Lower lobe of right lung (tissue), 2 donors: ENCODE measurements around the gene HIPK2. TPM values are rescaled to one million over a fixed set of nuclear protein-coding genes. Genes with fewer than 3 reads are reported as not detected.

Source experiments
- ATAC-seq, 2 donors: fragments of 200-7000 bp; cut with Tn5 transposase; one replicate each; pipeline ENCODE4 v1.9.1; 2020 to 2022; ENCODE audit warnings: mild to moderate bottlenecking in 2 of 2, moderate library complexity in 2 of 2
- DNase-seq: peaks from one replicate; pipeline ENCODE4 v3.0.0-alpha.2; 2020
- H3K27ac ChIP-seq: fragments of 200-600 bp; one replicate; pipeline ENCODE4 v1.8.0; 2022
- H3K27me3 ChIP-seq: fragments of 200-600 bp; one replicate; pipeline ENCODE4 v1.8.0; 2022; ENCODE audit warnings: low read depth
- H3K36me3 ChIP-seq: fragments of 200-600 bp; one replicate; pipeline ENCODE4 v1.8.0; 2022; ENCODE audit warnings: mild to moderate bottlenecking
- H3K4me1 ChIP-seq: fragments of 200-600 bp; one replicate; pipeline ENCODE4 v1.8.0; 2022
- H3K4me3 ChIP-seq: fragments of 200-600 bp; one replicate; pipeline ENCODE4 v1.8.0; 2022; ENCODE audit warnings: mild to moderate bottlenecking
- H3K9me3 ChIP-seq: fragments of 200-600 bp; one replicate; pipeline ENCODE4 v1.8.0; 2022
- CTCF ChIP-seq: fragments of 200-600 bp; IDR thresholded peaks from one replicate; pipeline ENCODE4 v1.8.0; 2022; ENCODE audit warnings: antibody characterized with exemption, mild to moderate bottlenecking
- intact Hi-C: fragments of 100-400 bp; cut with DNase I; formaldehyde crosslinking; loops from one replicate; pipeline ENCODE4 v1.11.0; 2022
- total RNA-seq: library from RNA; stranded (reverse); fragmentation: NEBNext Ultra II Directional; extraction: Animal tissue kit (Norgen Biotek cat#: 25700); gene quantifications from one replicate; pipeline ENCODE4 v1.2.1, GENCODE V29; 2021
- donor health status: DM: no; HTN: yes; CAD: no; lungs with severe emphysema.

HIPK2 gene
- total RNA-seq, 1 donor from 2014 or later, result 81.0 TPM

GRCh38 chr7:139667377-139667776 lies 110.4 kb downstream of the HIPK2 start:
- TF ChIP-seq CTCF, result no peak
- Histone ChIP-seq H3K27ac (no peak overlapping the region), H3K36me3 (no peaks in the 10 kb centered on the region), H3K4me3 (no peak overlapping the region), H3K9me3 (no peaks in the 10 kb centered on the region), H3K4me1 (peaks cover 14% of the 10 kb centered on the region), H3K27me3 (no peaks in the 10 kb centered on the region)
- intact Hi-C loops, result no loop called here
- ATAC-seq, result no peak
- DNase-seq, result no peak

GRCh38 chr7:139666501-139666900 lies 111.3 kb downstream of the HIPK2 start:
- Histone ChIP-seq H3K27me3 (no peaks in the 10 kb centered on the region), H3K4me1 (peaks cover 14% of the 10 kb centered on the region), H3K4me3 (no peak overlapping the region), H3K36me3 (no peaks in the 10 kb centered on the region), H3K9me3 (no peaks in the 10 kb centered on the region), H3K27ac (no peak overlapping the region)
- ATAC-seq (no peak), DNase-seq (no peak)
- no peak for TF ChIP-seq CTCF
- intact Hi-C loops, result no loop called here

- H3K4me3 ChIP-seq, result no peak overlapping the region
- H3K27me3 ChIP-seq, result no peaks in the 10 kb centered on the region
- no peaks in the 10 kb centered on the region for H3K9me3 ChIP-seq
- ATAC-seq, result no peak
- intact Hi-C loops, result no loop called here
- H3K27ac ChIP-seq, result no peak overlapping the region
- H3K4me1 ChIP-seq, result peaks cover 33% of the 10 kb centered on the region
- DNase-seq, result no peak
- H3K36me3 ChIP-seq, result no peaks in the 10 kb centered on the region
- no peak for TF ChIP-seq CTCF
Measured at GRCh38 chr7:139664434-139664833, 113.4 kb downstream of the HIPK2 start.

- intact Hi-C loops, result no loop called here
- H3K9me3 ChIP-seq, result no peaks in the 10 kb centered on the region
- TF ChIP-seq CTCF, result no peak
- no peaks in the 10 kb centered on the region for H3K36me3 ChIP-seq
- peaks cover 40% of the 10 kb centered on the region for H3K4me1 ChIP-seq
- DNase-seq (no peak), ATAC-seq (peak in 1 of 2 donors; percentile 28)
- H3K27ac ChIP-seq, result no peak overlapping the region
- no peak overlapping the region for H3K4me3 ChIP-seq
- no peaks in the 10 kb centered on the region for H3K27me3 ChIP-seq
Measured at GRCh38 chr7:139663608-139664177, 114.1 kb downstream of the HIPK2 start.

GRCh38 chr7:139661903-139662302 lies 115.9 kb downstream of the HIPK2 start:
- ATAC-seq (no peak), DNase-seq (no peak)
- Histone ChIP-seq H3K9me3 (no peaks in the 10 kb centered on the region), H3K27ac (no peak overlapping the region), H3K36me3 (no peaks in the 10 kb centered on the region), H3K27me3 (no peaks in the 10 kb centered on the region), H3K4me3 (no peak overlapping the region), H3K4me1 (peaks cover 45% of the 10 kb centered on the region)
- intact Hi-C loops, result no loop called here
- TF ChIP-seq CTCF, result no peak

- intact Hi-C loops, result no loop called here
- H3K4me1 ChIP-seq, result peaks cover 45% of the 10 kb centered on the region
- H3K9me3 ChIP-seq, result no peaks in the 10 kb centered on the region
- H3K27me3 ChIP-seq, result no peaks in the 10 kb centered on the region
- no peaks in the 10 kb centered on the region for H3K36me3 ChIP-seq
- H3K4me3 ChIP-seq, result no peak overlapping the region
- no peak for TF ChIP-seq CTCF
- DNase-seq (no peak), ATAC-seq (no peak)
- no peak overlapping the region for H3K27ac ChIP-seq
Measured at GRCh38 chr7:139661043-139661440, 116.8 kb downstream of the HIPK2 start.
